ENCODE measurements around the gene FBRSL1.
A peak's percentile ranks its signal among the peaks of the same experiment; 100 is the strongest.

Gene FBRSL1

DNA sequence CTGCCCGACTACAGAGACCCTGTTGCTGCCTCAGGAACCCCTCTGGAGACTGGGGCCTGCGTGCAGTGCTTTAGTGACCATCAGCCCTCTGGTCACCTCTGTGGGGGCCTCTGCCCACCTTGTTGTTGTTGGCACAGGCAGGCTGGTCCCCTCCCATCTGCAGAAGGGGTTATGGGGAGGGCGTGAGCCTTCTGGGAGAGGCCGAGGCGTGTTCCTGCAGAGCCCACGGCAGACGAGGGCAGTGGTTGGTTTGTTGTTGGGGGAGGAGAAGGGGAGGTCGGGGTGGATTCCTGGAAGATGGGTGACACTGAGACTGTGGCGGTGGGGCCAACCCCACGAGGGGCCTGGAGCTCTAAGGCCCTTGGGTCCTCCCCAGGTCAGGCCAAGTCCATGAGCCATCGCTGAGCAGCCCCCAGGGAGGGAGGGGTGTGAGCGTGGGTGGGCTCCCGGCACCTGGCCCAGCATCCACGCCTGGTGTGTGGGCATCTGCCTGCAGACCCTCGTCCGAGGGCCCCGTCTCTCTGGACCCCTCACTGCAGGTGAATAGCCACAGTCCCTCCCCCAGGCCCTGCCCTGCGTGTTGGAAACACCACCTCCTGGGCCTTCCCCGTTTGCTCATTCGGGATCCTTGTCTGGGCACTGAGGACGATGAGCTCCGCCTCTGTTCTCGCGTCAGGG lies 23.6 kb downstream of the FBRSL1 start:
- DNase-seq: no peak

- DNase-seq: no peak
These were observed 24.4 kb downstream of the FBRSL1 start for GRCh38 chr12:132514216-132514820.

GRCh38 chr12:132514838-132515237 lies 24.9 kb downstream of the FBRSL1 start:
- DNase-seq: no peak

DNA sequence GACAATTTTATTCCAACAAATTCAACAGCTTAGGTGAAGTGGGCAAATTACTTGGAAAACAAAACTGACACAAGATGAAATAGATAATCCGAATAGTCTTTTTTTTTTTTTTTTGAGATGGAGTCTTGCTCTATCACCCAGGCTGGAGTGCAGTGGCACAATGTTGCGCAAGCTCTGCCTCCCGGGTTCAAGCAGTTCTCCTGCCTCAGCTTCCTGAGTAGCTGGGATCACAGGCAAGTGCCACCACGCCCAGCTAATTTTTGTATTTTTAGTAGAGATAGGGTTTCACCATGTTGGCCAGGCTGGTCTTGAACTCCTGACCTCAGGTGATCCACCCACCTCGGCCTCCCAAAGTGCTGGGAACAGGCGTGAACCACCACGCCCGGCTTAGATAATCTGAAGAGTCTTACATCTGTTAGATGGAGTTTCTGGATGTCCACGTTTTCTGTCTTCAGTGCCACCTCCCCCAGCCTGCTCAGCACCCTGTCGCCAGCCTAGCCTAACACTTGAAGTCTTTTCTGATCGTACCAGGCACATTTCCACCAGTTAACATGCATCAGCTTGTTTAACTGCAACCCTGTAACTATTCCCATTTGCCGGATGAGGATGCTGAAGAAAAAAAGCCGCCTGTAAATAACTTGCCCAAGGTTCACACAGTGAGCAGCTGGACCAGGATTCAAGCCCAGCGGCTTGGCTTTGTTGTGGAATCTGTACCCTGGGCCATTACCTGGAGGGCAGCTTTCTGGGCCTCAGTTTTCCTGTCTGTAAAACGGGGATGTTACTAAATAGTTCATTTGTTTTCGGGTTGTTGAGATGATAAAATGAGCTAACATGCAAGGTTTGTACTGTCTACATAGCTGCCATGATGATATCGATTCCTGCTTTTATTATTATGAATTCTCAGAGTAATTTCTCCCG lies 26.4 kb downstream of the FBRSL1 start:
- no peak for DNase-seq

GRCh38 chr12:132517013-132517739 lies 27.2 kb downstream of the FBRSL1 start:
- no peak for DNase-seq

- DNase-seq: no peak
These were observed 27.8 kb downstream of the FBRSL1 start for GRCh38 chr12:132517740-132518100.

- DNase-seq: no peak
These were observed 28.5 kb downstream of the FBRSL1 start for GRCh38 chr12:132518354-132518992.

DNA sequence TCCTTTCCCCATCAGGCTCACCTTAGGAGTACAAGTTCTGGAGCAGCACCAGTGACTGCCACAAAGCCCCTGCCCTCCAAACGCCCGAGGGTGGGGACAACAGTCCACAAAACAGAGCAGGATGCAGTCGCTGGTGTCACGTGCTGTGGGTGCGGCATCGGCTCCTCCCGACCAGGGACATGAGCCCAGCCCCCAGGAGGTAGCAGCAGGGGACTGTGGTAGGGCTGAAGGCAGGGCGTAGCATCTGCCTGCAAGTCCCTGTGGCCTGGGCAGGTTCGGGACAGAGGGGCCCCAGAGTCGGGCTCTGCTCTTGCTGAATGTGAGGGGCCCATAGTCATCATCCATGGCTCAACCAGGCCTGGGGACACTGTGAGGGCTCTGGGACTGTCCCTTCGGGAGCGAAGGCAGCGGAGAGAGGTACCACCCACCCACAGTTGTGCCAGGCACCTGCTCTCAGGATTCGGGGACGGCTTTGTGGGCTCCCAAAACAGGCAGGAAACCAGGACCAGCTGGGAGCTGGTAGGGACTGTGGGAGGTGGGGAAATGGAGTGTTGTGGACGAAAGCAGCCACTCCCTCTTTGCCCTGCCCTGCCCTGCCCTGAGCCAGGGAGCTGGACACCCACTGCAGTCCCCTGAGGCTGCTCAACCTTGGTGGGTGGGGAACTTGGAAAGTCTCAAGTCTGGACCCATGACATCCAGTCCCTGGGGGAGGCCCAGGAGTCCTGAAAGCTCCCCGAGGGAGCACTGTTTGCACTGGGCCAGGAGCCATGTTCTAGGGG lies 30.7 kb downstream of the FBRSL1 start:
- no peak for DNase-seq

DNA sequence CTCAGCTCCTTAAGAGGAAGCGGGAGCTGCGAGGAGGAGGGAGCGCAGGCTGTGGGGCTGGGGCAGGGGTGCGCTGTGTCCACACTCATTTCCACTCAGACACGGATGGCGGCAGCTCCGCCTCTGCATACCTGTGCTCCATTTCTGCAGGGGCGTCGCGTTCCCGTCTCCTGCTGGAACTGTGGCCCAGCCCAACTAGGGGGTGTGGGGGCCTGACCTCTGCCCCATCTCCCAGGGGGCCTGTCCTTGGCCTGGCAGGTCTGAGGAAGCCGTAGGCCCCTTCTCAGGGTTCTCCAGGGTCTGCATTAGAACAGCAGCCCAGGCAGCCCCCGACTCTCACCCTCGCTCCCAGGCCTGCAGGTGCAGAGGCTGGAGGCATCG lies 31.2 kb downstream of the FBRSL1 start:
- no peak for DNase-seq

DNA sequence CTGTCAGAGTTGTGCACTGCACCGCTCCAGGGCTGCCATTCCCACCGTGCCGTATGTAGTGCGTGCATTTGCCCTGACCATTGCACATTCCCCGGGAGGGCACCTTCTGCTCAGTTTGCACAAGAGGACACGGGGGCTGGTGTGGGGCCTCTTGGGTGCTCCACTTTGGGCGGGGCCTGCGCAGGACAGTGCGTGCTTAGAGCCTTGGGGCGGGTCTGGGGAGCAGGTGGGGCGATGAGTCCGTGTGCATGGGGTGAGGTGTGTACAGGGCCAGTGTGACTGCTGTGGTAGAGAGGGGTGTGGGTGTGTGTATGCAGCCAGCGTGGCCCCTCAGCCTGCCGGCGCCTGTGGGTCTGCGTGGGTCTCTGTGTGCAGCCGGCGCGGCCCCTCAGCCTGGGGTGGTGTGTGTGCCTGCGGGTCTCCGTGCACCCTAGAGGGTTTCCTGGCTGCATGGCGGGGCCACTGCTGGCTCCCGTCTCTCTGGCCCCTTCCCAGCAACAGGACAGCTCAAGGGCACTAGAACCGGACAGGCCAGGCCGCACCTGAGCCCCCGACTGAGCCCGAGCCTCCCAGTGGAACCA lies 31.9 kb downstream of the FBRSL1 start:
- no peak for DNase-seq

GRCh38 chr12:132522592-132523380 lies 32.8 kb downstream of the FBRSL1 start:
- DNase-seq: no peak

DNA sequence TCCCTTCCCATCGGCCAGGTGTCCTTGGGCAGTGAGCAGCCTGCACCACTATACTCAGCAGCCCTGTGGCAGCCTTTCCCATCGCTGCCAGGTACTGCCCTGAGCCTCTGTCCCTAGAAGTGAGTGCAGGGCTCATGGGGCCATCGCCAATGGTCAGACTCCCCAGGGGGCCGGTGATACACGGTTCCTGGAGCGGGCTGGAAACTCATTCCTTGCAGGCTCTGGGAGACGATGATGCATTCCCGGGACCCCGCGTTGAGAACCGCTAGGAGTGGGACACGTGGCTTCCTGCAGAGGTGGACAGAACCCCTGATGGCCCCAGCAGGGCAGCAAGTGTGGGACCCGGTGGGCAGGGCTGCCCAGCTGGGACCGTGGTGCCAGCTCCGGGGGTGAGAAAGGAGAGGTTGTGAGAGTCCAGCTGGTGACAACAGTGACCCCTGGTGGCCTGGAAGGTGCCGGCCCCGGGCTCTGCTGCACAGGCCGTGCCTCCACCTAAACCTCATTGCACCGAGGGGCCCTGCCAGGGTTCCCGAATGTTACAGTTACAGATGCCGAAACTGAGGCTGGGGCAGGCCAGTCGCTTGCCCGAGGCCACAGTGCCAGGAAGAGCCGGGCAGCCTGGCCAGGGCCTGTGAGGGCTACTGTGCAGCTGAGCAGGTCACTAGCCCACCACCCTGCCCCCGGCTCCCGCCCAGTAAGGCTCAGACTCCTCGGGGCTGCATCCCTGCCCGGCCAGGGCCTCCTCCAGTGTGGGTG lies 33.8 kb downstream of the FBRSL1 start:
- DNase-seq: peak; percentile 39

DNA sequence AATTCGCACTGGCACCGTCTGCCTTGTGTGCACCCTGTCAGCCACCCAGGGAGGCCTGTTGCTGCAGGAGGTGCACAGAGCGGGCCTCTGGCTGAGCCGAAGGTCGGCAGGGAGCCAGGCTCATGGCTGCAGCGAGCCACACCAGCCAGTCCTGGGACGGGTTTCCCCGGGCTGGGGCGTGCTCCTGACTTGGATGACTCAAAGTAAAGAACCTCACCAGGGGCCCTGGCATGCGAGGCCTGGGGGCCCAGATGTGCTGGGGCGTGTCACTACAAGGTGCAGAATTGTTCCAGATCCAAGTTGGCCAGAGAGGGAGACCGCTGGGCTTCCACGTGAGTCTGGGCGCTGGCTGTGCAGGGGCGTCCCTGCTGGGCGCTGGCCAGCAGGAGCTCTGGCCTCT lies 34.5 kb downstream of the FBRSL1 start:
- DNase-seq: no peak

DNA sequence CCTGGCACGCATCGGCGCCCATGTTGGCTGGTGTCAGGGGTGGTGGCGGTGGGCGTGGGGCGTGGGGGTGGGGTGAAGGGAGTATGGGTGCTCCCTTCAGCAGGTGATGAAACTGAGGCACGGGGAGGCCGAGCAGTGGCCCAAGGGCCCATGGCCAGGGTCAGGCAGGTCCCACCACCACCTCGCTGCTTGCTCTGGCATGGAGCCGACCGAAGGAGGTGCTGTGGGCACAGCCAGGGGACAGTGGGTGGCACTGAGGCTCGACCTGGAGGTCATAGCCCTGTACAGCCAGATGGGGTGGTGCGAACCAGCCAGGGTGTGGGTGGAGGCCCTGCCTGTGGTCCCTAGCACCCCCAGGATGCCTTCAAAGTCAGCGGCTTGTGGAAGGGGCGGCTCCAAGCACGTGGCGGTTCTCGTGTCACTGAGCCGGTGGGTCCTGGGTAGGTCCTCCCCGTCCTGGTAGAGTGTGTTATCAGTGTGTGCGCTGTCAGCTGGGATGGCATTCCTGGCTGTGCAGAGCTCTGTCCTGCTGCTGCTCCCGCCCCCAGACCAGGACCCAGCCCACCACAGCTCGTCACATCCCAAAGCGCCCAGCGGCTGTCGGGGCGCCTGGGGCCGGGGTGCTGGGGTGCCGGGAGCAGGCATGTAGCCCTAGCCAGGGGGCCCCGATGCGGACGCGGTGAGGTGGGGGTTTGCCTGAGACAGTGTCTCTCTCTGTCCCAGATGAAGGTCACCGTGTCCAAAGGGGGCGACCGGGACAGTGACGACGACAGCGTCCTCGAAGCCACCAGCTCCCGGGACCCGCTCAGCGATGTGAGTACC lies 35.3 kb downstream of the FBRSL1 start:
- no peak for DNase-seq

GRCh38 chr12:132525833-132526455 lies 36.0 kb downstream of the FBRSL1 start:
- no peak for DNase-seq

GRCh38 chr12:132527186-132527882 lies 37.4 kb downstream of the FBRSL1 start:
- DNase-seq: no peak

DNA sequence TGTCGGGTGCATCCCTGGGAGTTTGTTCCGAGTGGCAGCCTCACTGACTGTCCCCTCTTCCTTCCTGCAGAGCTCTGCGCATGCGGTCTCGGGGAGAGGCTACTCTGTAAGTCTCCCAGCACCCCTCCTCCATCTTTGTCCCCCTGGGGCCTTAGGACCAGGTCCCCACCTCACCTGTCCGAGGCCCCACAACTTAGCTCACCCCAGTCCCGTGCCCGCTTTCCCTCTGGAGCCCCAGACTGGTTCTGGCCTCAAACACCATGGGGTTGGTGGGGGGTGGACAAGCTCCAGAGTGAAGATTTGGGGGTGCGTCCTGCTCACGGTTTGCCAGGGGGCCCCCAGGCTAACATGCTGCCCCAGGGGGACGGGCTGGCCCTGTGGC lies 37.9 kb downstream of the FBRSL1 start:
- no peak for DNase-seq

DNA sequence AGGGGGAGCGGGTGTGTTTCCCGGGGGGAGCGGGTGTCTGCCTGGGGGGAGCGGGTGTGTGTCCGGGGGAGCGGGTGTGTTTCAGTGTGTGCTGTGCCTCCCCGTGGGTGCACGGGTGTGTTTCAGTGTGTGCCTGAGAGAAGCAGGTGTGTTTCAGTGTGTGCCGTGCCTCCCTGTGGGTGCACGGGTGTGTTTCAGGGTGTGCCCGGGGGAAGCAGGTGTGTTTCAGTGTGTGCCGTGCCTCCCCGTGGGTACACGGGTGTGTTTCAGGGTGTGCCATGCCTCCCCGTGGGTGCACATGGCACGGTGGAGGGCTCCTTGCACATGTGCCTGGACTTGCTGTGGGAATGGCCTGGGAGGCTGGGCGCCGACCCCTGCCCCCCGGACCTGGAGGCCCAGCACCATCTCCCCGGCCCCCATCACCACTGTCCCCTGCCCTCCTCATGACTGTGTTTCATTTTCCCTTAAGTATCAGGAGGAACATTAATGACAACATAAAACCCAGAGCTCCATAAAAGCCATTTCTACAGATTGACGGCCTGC lies 38.7 kb downstream of the FBRSL1 start:
- no peak for DNase-seq
